H9 (cell line): ENCODE data around the gene SLC35A5. TPM values are rescaled to one million over a fixed set of nuclear protein-coding genes. Genes with fewer than 3 reads are reported as not detected.

Experiments
- DNase-seq: peaks from one replicate; pipeline ENCODE4 v3.0.0-alpha.2; 2017
- H2AFZ ChIP-seq: one replicate; pipeline ENCODE4 v1.6.1; 2013; ENCODE audit warnings: mild to moderate bottlenecking, low read length, control low read depth, moderate library complexity
- H2AK5ac ChIP-seq: 2 replicates; pipeline ENCODE4 v1.6.1; 2013; ENCODE audit warnings: low read length, control low read depth, mixed read lengths; ENCODE audit not compliant: insufficient read length
- H2BK120ac ChIP-seq: one replicate; pipeline ENCODE4 v1.6.1; 2013; ENCODE audit warnings: low read depth, mild to moderate bottlenecking, low read length, control low read depth, inconsistent platforms; ENCODE audit not compliant: poor library complexity, severe bottlenecking
- H2BK12ac ChIP-seq: 2 replicates; pipeline ENCODE4 v1.6.1; 2013; ENCODE audit warnings: low read length, control low read depth, mixed read lengths, low read depth; ENCODE audit not compliant: insufficient read length
- H2BK15ac ChIP-seq: 2 replicates; pipeline ENCODE4 v1.6.1; 2013; ENCODE audit warnings: low read depth, low read length, control low read depth
- H2BK20ac ChIP-seq: one replicate; pipeline ENCODE4 v1.6.1; 2013; ENCODE audit warnings: low read depth, mild to moderate bottlenecking, low read length, control low read depth, inconsistent platforms; ENCODE audit not compliant: poor library complexity, severe bottlenecking
- H2BK5ac ChIP-seq: 2 replicates; pipeline ENCODE4 v1.6.1; 2013; ENCODE audit warnings: low read length, control low read depth, mixed read lengths; ENCODE audit not compliant: insufficient read length
- H3K14ac ChIP-seq: 2 replicates; pipeline ENCODE4 v1.6.1; 2013; ENCODE audit warnings: low read length, control low read depth; ENCODE audit not compliant: insufficient read depth
- H3K18ac ChIP-seq: 2 replicates; pipeline ENCODE4 v1.6.1; 2013; ENCODE audit warnings: low read depth, mild to moderate bottlenecking, mixed read lengths, low read length, control low read depth; ENCODE audit not compliant: insufficient read length
- H3K23ac ChIP-seq: 2 replicates; pipeline ENCODE4 v1.6.1; 2013; ENCODE audit warnings: low read length, control low read depth, mixed read lengths, low read depth; ENCODE audit not compliant: insufficient read length
- H3K23me2 ChIP-seq: 2 replicates; pipeline ENCODE4 v1.6.1; 2013; ENCODE audit warnings: low read depth, mild to moderate bottlenecking, mixed read lengths, low read length, control low read depth; ENCODE audit not compliant: insufficient read length, poor library complexity, severe bottlenecking
- H3K27ac ChIP-seq: 2 replicates; pipeline ENCODE4 v1.5.1; 2013; ENCODE audit warnings: low read length, control low read depth, mixed read lengths, low read depth; ENCODE audit not compliant: insufficient read length
- H3K27me3 ChIP-seq: 2 replicates; pipeline ENCODE4 v1.6.1; 2013; ENCODE audit warnings: low read length, control low read depth, inconsistent platforms; ENCODE audit not compliant: insufficient read depth
- H3K4ac ChIP-seq: 2 replicates; pipeline ENCODE4 v1.6.1; 2013; ENCODE audit warnings: low read depth, mild to moderate bottlenecking, control low read depth, inconsistent platforms, low read length, moderate library complexity
- H3K4me1 ChIP-seq: 2 replicates; pipeline ENCODE4 v1.6.1; 2013; ENCODE audit warnings: low read length, control low read depth, inconsistent platforms; ENCODE audit not compliant: insufficient read depth
- H3K4me2 ChIP-seq: 2 replicates; pipeline ENCODE4 v1.6.1; 2013; ENCODE audit warnings: low read length, control low read depth, mixed read lengths; ENCODE audit not compliant: insufficient read length, insufficient read depth
- H3K56ac ChIP-seq: 2 replicates; pipeline ENCODE4 v1.6.1; 2013; ENCODE audit warnings: low read depth, mild to moderate bottlenecking, mixed read lengths, low read length, control low read depth; ENCODE audit not compliant: insufficient read length
- H3K79me1 ChIP-seq: 2 replicates; pipeline ENCODE4 v1.6.1; 2013; ENCODE audit warnings: low read depth, mild to moderate bottlenecking, moderate library complexity, low read length, control low read depth, inconsistent platforms; ENCODE audit not compliant: insufficient read depth, poor library complexity, severe bottlenecking
- H3K79me2 ChIP-seq: 2 replicates; pipeline ENCODE4 v1.6.1; 2013; ENCODE audit warnings: low read length, control low read depth, inconsistent platforms; ENCODE audit not compliant: insufficient read depth
- H3K9ac ChIP-seq: 2 replicates; pipeline ENCODE4 v1.6.1; 2013; ENCODE audit warnings: low read length, control low read depth, mixed read lengths; ENCODE audit not compliant: insufficient read length; ENCODE audit errors: extremely low read depth
- H3K9me3 ChIP-seq: one replicate; pipeline ENCODE4 v1.6.1; 2013; ENCODE audit warnings: low read depth, low read length, inconsistent platforms; ENCODE audit not compliant: control insufficient read depth
- H3T11ph ChIP-seq: one replicate; pipeline ENCODE4 v1.6.1; 2013; ENCODE audit warnings: mild to moderate bottlenecking, low read length, control low read depth, inconsistent platforms
- H4K20me1 ChIP-seq: one replicate; pipeline ENCODE4 v1.6.1; 2013; ENCODE audit not compliant: control insufficient read depth, insufficient read length, insufficient read depth
- H4K5ac ChIP-seq: 2 replicates; pipeline ENCODE4 v1.6.1; 2013; ENCODE audit warnings: low read depth, mild to moderate bottlenecking, mixed read lengths, low read length, control low read depth; ENCODE audit not compliant: insufficient read length
- H4K8ac ChIP-seq: replicated peaks from 2 replicates; pipeline ENCODE4 v1.6.1; 2013; ENCODE audit warnings: low read length, control low read depth, mixed read lengths, low read depth; ENCODE audit not compliant: insufficient read length
- H4K91ac ChIP-seq: 2 replicates; pipeline ENCODE4 v1.6.1; 2013; ENCODE audit warnings: low read depth, mild to moderate bottlenecking, moderate library complexity, mixed read lengths, low read length, control low read depth; ENCODE audit not compliant: insufficient read length
- H3K27ac Mint-ChIP-seq, 3 experiments: 2 replicates in 2 of 3; 3 replicates in 1 of 3; pipeline ENCODE4 v1.8.0; 2020 to 2021; ENCODE audit warnings: mixed read lengths in 3 of 3, mild to moderate bottlenecking in 1 of 3, moderate library complexity in 1 of 3
- H3K27me3 Mint-ChIP-seq: 2 replicates; pipeline ENCODE4 v1.8.0; 2021; ENCODE audit warnings: low read depth, mild to moderate bottlenecking, moderate library complexity, mixed read lengths
- H3K36me3 Mint-ChIP-seq, 3 experiments: 2 replicates in 2 of 3; 3 replicates in 1 of 3; pipeline ENCODE4 v1.8.0; 2020 to 2021; ENCODE audit warnings: low read depth in 3 of 3, mixed read lengths in 3 of 3; ENCODE audit not compliant: insufficient read depth in 1 of 3
- H3K4me1 Mint-ChIP-seq, 2 experiments: 2 replicates each; pipeline ENCODE4 v1.8.0; 2020; ENCODE audit warnings: mixed read lengths in 2 of 2
- H3K4me3 Mint-ChIP-seq, 2 experiments: 2 replicates in 1 of 2; 3 replicates in 1 of 2; pipeline ENCODE4 v1.8.0; 2020 to 2021; ENCODE audit warnings: mild to moderate bottlenecking in 2 of 2, mixed read lengths in 2 of 2, moderate library complexity in 1 of 2
- H3K9me3 Mint-ChIP-seq, 2 experiments: 2 replicates in 1 of 2; 3 replicates in 1 of 2; pipeline ENCODE4 v1.8.0; 2020; ENCODE audit warnings: mild to moderate bottlenecking in 2 of 2, mixed read lengths in 2 of 2, moderate library complexity in 1 of 2
- CTCF ChIP-seq: fragments of 200-600 bp; sonication (generic); conservative IDR thresholded peaks from 3 replicates; pipeline ENCODE4 v1.8.0; 2021; ENCODE audit warnings: antibody characterized with exemption, mild to moderate bottlenecking
- WGBS: extraction: QIAGEN DNeasy Blood & Tissue Kit; methylation state at CpG from one replicate; pipeline ENCODE4 v1.1.7; 2013; ENCODE audit warnings: missing lambda C conversion rate, low lambda C conversion rate, mixed read lengths; ENCODE audit not compliant: insufficient read length; ENCODE audit errors: extremely low coverage; 5-methylcytosine and 5-hydroxymethylcytosine counted together
- total RNA-seq: library from RNA; stranded (reverse); gene quantifications from 2 replicates; pipeline ENCODE4 v1.2.1, GENCODE V29; 2021

Gene SLC35A5
- total RNA-seq, 1 experiment from 2014 or later: 40.0 TPM

- peaks cover 37 to 40% of the 10 kb centered on the region in 2 experiments for H3K4me1 Mint-ChIP-seq
- H2AK5ac ChIP-seq: no peak overlapping the region
- no CpG with 5 or more reads among the region's 4 CpGs for WGBS
Observed at GRCh38 chr3:112627419-112627818, 65.6 kb downstream of the SLC35A5 start.

More at GRCh38 chr3:112627419-112627818, 65.6 kb downstream of the SLC35A5 start:
- Histone ChIP-seq H2AFZ (no peak overlapping the region), H3T11ph (no peak overlapping the region), H3K79me2 (no peaks in the 10 kb centered on the region), H3K23ac (no peak overlapping the region), H3K9me3 (no peaks in the 10 kb centered on the region), H2BK120ac (no peak overlapping the region), H4K20me1 (no peaks in the 10 kb centered on the region), H3K27me3 (no peaks in the 10 kb centered on the region), H2BK20ac (no peak overlapping the region), H4K8ac (no peak overlapping the region), H3K18ac (no peak overlapping the region), H2BK5ac (no peak overlapping the region), H4K91ac (no peak overlapping the region), H3K79me1 (no peaks in the 10 kb centered on the region), H3K14ac (no peak overlapping the region), H3K4ac (no peak overlapping the region), H2BK15ac (no peak overlapping the region), H3K4me2 (no peak overlapping the region), H3K56ac (no peak overlapping the region), H3K9ac (no peak overlapping the region), H2BK12ac (no peak overlapping the region), H4K5ac (no peak overlapping the region), H3K4me1 (peaks cover 7% of the 10 kb centered on the region; the same call in 1 of the 2 replicates), H3K27ac (no peak overlapping the region), H3K23me2 (no peaks in the 10 kb centered on the region)
- no peak for DNase-seq
- Mint-ChIP-seq H3K36me3 (no peaks in the 10 kb centered on the region), H3K9me3 (no peaks in the 10 kb centered on the region), H3K27me3 (no peaks in the 10 kb centered on the region), H3K27ac (no peak overlapping the region), H3K4me3 (no peak overlapping the region)
- no peak for TF ChIP-seq CTCF
